K562 (cell line): ENCODE data around the gene PES1. TPM values are rescaled to one million over a fixed set of nuclear protein-coding genes. Genes with fewer than 3 reads are reported as not detected.

Experiments used
- ID3 ChIP-seq, 2 experiments: fragments of 250-450 bp in 1 of 2; fragments of 450-650 bp in 1 of 2; sonication (Bioruptor Pico) in 1 of 2; IDR thresholded peaks; 2 replicates each; pipeline versions ENCODE4 v1.6.1 to v1.8.0; 2016 to 2021; ENCODE audit warnings: mild to moderate bottlenecking in 2 of 2, moderate library complexity in 2 of 2, missing compliant biosample characterization in 1 of 2, missing genetic modification characterization in 1 of 2
- MITF ChIP-seq: IDR thresholded peaks from 2 replicates; pipeline ENCODE4 v1.6.1; 2014; ENCODE audit warnings: antibody characterized with exemption
- NFYB ChIP-seq: IDR thresholded peaks from 2 replicates; pipeline ENCODE4 v1.6.1; 2011; ENCODE audit warnings: mild to moderate bottlenecking, moderate library complexity; ENCODE audit not compliant: insufficient read length; ENCODE audit errors: extremely low read depth
- OTX1 ChIP-seq: fragments of 450-650 bp; formaldehyde crosslinking; IDR thresholded peaks from 2 replicates; pipeline ENCODE4 v1.4.0; 2022; ENCODE audit warnings: mild to moderate bottlenecking
- POLR2B ChIP-seq: fragments of 450-650 bp; IDR thresholded peaks from 2 replicates; pipeline ENCODE4 v1.6.1; 2018; ENCODE audit warnings: low read depth; ENCODE audit not compliant: partially characterized antibody
- PRMT5 ChIP-seq: sonication (generic); formaldehyde crosslinking; IDR thresholded peaks from 2 replicates; pipeline ENCODE4 v1.5.0; 2020; ENCODE audit warnings: missing genetic modification reagents
- RFX1 ChIP-seq: fragments of 450-650 bp; IDR thresholded peaks from 2 replicates; pipeline ENCODE4 v1.6.1; 2016; ENCODE audit warnings: mild to moderate bottlenecking, moderate library complexity
- TBP ChIP-seq: optimal IDR thresholded peaks from 2 replicates; pipeline ENCODE3; 2011; ENCODE audit warnings: low read depth, low read length, improper control_type of control experiment
- ZBTB5 ChIP-seq: fragments of 450-650 bp; IDR thresholded peaks from 2 replicates; pipeline ENCODE4 v1.6.1; 2017; ENCODE audit warnings: antibody characterized with exemption
- ZNF224 ChIP-seq: sonication (generic); formaldehyde crosslinking; IDR thresholded peaks from 2 replicates; pipeline ENCODE4 v1.8.0; 2022; ENCODE audit warnings: mild to moderate bottlenecking, missing genetic modification reagents
- ZNF318 ChIP-seq, 2 experiments: fragments of 450-650 bp; IDR thresholded peaks; 2 replicates each; pipeline ENCODE4 v1.6.1; 2016; ENCODE audit warnings: mild to moderate bottlenecking in 2 of 2, borderline replicate concordance in 1 of 2, low read depth in 1 of 2, moderate library complexity in 1 of 2
- ZNF655 ChIP-seq: fragments of 250-450 bp; sonication (Bioruptor Pico); IDR thresholded peaks from 2 replicates; pipeline ENCODE4 v1.5.0; 2021
- ZNF76 ChIP-seq: fragments of 250-450 bp; sonication (Bioruptor Pico); IDR thresholded peaks from 2 replicates; pipeline ENCODE4 v1.4.0; 2020; ENCODE audit warnings: mild to moderate bottlenecking, moderate library complexity, borderline replicate concordance
- polyA plus RNA-seq, 8 experiments: library from polyadenylated mRNA; depleted of rRNA in 4 of 8; stranded (reverse) in 5 of 8; unstranded in 3 of 8; fragments of >200 nt; fragmentation: Nextera tagmentation in 2 of 8; fragmentation: Illumina TruSeq in 1 of 8; extraction: Ambion mirVana in 2 of 8; extraction: Trizol in 1 of 8; gene quantifications; 2 replicates each; pipeline versions ENCODE4 v1.2.1 to v1.2.3, GENCODE V29; 2011 to 2014; ENCODE audit warnings: inconsistent platforms in 1 of 8, missing spikeins in 1 of 8
- total RNA-seq, 7 experiments: library from RNA; depleted of rRNA in 6 of 7; stranded (reverse); fragments of >200 nt in 6 of 7; fragmentation: Illumina TruSeq in 2 of 7; extraction: Trizol in 2 of 7; gene quantifications; 2 replicates each; pipeline versions ENCODE4 v1.2.1 to v1.2.3, GENCODE V29; 2011 to 2021; ENCODE audit warnings: low replicate concordance in 1 of 7

The PES1 gene
- total and polyA plus RNA-seq, 9 of the 15 experiments (the other 6 are each of a cell fraction or from before 2014, with no cell fraction given), result 6.5 to 158 (median 94.3) TPM

GRCh38 chr22:30591588-30592359 lies at the start of gene PES1 (continued):
- TF ChIP-seq MITF (no peak), POLR2B (no peak), RFX1 (peak; percentile 100), ZNF76 (CRISPR knock-in tag) (peak; percentile 95; the same call in 1 of the 2 replicates), ZNF224 (CRISPR knock-in tag) (no peak), ZBTB5 (no peak), ZNF655 (CRISPR knock-in tag) (no peak), ID3 (CRISPR knock-in tag; IDR thresholded peaks at IDR 0.05) (no peak), ID3 (tag; IDR thresholded peaks at IDR 0.05) (no peak), PRMT5 (CRISPR knock-in tag) (no peak), OTX1 (no peak), NFYB (no peak), TBP (no peak), ZNF318 (IDR thresholded peaks at IDR 0.05; ENCODE audit: borderline replicate concordance in 1 of 2, low read depth in 1 of 2) (no peak)
